PFSK-1 (cell line): ENCODE measurements around the gene GPD1L.

Source experiments
- FOXP2 ChIP-seq: optimal IDR thresholded peaks from 2 replicates; pipeline ENCODE3; 2011; ENCODE audit warnings: borderline replicate concordance, control low read depth, inconsistent platforms; ENCODE audit not compliant: insufficient read depth; ENCODE audit errors: extremely low read length, extremely low read depth
- POLR2AphosphoS5 ChIP-seq: IDR thresholded peaks from 2 replicates; pipeline ENCODE4 v1.6.1; 2012; ENCODE audit warnings: low read depth, mild to moderate bottlenecking, control low read depth, low read length, moderate library complexity
- REST ChIP-seq, 2 experiments: IDR thresholded peaks; 2 replicates each; pipeline versions ENCODE4 v1.6.1 to v1.8.0; 2011 to 2012; ENCODE audit warnings: low read depth in 2 of 2, low read length in 2 of 2, control low read depth in 1 of 2, inconsistent platforms in 1 of 2, mild to moderate bottlenecking in 1 of 2, moderate library complexity in 1 of 2; ENCODE audit not compliant: insufficient read depth in 1 of 2
- SIN3A ChIP-seq: IDR thresholded peaks from 2 replicates; pipeline ENCODE4 v1.6.1; 2012; ENCODE audit warnings: mild to moderate bottlenecking, low read length, moderate library complexity, borderline replicate concordance; ENCODE audit not compliant: insufficient read depth
- TAF1 ChIP-seq: IDR thresholded peaks from 2 replicates; pipeline ENCODE4 v1.6.1; 2012; ENCODE audit warnings: low read length, control low read depth, borderline replicate concordance; ENCODE audit not compliant: insufficient read depth

The GPD1L gene

GRCh38 chr3:32177702-32178198 lies 71.3 kb downstream of the GPD1L start:
- TF ChIP-seq SIN3A = no peak
- no peak for TF ChIP-seq REST (IDR thresholded peaks at IDR 0.05; ENCODE audit: insufficient read depth in 1 of 2, low read depth in 2 of 2, low read length in 2 of 2)
- TF ChIP-seq POLR2AphosphoS5 = no peak
- TF ChIP-seq FOXP2 = no peak
- no peak for TF ChIP-seq TAF1

- TF ChIP-seq POLR2AphosphoS5 (no peak), REST (IDR thresholded peaks at IDR 0.05; ENCODE audit: insufficient read depth in 1 of 2, low read depth in 2 of 2, low read length in 2 of 2) (no peak), SIN3A (no peak)
Measured at GRCh38 chr3:32180141-32180784, 73.8 kb downstream of the GPD1L start.

GRCh38 chr3:32181365-32181764 lies 74.9 kb downstream of the GPD1L start:
- TF ChIP-seq FOXP2 (no peak), TAF1 (no peak), POLR2AphosphoS5 (no peak), REST (IDR thresholded peaks at IDR 0.05; ENCODE audit: insufficient read depth in 1 of 2, low read depth in 2 of 2, low read length in 2 of 2) (no peak), SIN3A (no peak)

GRCh38 chr3:32181796-32182195 lies 75.4 kb downstream of the GPD1L start:
- no peak for TF ChIP-seq REST (IDR thresholded peaks at IDR 0.05; ENCODE audit: insufficient read depth in 1 of 2, low read depth in 2 of 2, low read length in 2 of 2)
- TF ChIP-seq TAF1 = no peak
- no peak for TF ChIP-seq FOXP2
- no peak for TF ChIP-seq POLR2AphosphoS5
- no peak for TF ChIP-seq SIN3A

GRCh38 chr3:32184187-32184730 lies 77.8 kb downstream of the GPD1L start:
- TF ChIP-seq FOXP2 (no peak), REST (IDR thresholded peaks at IDR 0.05; ENCODE audit: insufficient read depth in 1 of 2, low read depth in 2 of 2, low read length in 2 of 2) (no peak), TAF1 (no peak), SIN3A (no peak), POLR2AphosphoS5 (no peak)
